ENCODE measurements around the gene SELPLG.

DNA sequence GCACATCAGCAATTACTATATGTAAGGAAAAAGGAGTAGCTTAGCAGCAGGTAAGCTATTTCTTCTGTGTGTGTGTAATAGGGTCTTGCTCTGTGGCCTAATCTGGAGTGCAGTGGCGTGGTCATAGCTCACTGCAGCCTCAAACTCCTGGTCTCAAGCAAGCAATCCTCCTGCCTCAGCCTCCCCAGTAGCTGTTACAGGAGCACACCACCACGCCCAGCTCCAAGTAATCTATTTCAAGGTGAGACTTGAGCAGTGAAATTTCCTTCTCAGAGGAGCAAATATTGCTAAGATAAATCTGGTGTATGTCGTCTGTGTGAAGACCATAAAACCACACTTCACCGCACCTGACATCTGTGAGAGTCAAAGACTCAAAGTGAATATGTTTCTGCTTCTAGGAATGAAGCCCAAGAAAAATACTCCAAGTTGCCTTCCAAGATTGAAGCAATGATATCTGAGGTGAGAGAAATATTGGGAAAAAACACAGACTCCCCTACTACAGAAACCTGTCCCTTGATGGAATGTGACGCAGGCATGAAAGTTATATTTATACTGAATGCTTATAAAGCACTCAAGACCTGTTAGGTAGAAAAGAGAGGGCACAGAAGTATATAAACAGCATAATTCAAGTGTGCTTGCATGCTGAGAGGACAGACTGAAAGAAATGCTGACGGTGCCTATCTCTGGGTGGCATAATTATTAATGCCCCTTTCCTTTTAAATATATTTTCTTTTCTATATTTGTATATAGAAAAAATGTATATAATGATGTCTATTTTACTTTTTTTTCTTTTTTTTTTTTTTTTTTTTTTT, 2.5 kb upstream of the SELPLG start:
- TF ChIP-seq, protein P1, sequence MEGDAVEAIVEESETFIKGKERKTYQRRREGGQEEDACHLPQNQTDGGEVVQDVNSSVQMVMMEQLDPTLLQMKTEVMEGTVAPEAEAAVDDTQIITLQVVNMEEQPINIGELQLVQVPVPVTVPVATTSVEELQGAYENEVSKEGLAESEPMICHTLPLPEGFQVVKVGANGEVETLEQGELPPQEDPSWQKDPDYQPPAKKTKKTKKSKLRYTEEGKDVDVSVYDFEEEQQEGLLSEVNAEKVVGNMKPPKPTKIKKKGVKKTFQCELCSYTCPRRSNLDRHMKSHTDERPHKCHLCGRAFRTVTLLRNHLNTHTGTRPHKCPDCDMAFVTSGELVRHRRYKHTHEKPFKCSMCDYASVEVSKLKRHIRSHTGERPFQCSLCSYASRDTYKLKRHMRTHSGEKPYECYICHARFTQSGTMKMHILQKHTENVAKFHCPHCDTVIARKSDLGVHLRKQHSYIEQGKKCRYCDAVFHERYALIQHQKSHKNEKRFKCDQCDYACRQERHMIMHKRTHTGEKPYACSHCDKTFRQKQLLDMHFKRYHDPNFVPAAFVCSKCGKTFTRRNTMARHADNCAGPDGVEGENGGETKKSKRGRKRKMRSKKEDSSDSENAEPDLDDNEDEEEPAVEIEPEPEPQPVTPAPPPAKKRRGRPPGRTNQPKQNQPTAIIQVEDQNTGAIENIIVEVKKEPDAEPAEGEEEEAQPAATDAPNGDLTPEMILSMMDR (IDR thresholded peaks at IDR 0.05) = no peak
- TF ChIP-seq SIN3A (IDR thresholded peaks at IDR 0.05; ENCODE audit: borderline replicate concordance, insufficient read depth, low read depth, low read length) = no peak
- no peak for TF ChIP-seq REST (IDR thresholded peaks at IDR 0.05; ENCODE audit: insufficient read depth in 1 of 2, low read depth in 2 of 2, low read length in 1 of 2)
- no peak for TF ChIP-seq POLR2AphosphoS5 (IDR thresholded peaks at IDR 0.05; ENCODE audit: low read depth, low read length)
- TF ChIP-seq TCF7L2 (IDR thresholded peaks at IDR 0.05; ENCODE audit: low read depth, low read length) = no peak

Data from Panc1 (cell line).